ENCODE results near the gene RARS2.

Gene RARS2

GRCh38 chr6:87572883-87573282, 16.9 kb downstream of the RARS2 start:
- no peak for DNase-seq

DNA sequence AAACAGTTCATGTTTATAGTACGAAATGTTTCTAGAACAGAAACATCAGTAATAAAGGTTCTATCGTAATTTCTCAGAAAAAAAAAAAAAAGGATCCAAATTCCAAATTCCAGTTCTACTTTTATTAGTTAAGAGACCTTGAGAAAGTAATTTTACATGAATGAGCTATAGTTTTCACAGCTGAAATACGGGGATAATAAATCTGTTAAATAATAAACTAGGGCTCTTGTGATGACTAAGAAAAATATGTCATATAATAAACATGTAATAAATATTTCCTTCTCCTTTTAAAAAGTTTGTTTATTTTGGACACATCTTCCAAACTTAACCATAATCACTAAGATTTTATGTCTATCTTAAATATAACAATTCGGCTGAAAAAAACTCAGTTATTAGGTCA, 17.8 kb downstream of the RARS2 start:
- no peak for DNase-seq

DNA sequence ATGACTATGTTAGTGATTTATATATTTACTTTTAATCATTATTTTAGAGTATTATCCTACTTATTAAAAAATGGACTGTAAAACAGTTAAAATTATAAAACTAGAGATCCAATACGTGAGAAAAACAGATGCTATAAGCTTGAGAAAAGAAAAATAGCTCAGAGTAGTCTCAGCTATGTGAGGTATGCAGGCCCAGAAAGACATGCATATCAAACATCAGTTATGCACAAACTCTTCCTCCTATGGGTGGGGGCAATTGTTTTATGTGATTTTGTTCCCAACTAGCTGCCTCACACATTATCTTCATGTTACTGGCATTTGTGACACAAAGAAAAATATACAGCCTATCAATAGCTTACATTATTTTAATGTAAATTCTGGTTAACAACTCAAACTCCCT, 28.8 kb downstream of the RARS2 start:
- no peak for DNase-seq

DNA sequence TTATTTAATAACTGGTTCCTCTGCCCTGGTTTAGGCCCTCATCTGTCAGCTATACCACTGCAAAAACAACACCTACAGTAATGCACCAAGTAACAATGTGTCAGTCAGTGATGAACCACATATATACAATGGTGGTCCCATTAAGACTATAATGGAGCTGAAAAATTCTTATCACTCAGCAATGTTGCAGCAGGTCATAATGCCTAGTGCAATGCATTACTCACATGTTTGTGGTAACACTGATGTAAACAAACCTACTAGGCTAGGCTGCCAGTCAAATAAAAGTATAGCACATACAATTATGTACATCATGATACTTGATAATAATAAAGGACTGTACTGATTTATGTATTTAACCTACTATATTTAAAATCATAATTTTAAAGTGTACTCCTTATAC, 31.3 kb downstream of the RARS2 start:
- no peak for DNase-seq

DNA sequence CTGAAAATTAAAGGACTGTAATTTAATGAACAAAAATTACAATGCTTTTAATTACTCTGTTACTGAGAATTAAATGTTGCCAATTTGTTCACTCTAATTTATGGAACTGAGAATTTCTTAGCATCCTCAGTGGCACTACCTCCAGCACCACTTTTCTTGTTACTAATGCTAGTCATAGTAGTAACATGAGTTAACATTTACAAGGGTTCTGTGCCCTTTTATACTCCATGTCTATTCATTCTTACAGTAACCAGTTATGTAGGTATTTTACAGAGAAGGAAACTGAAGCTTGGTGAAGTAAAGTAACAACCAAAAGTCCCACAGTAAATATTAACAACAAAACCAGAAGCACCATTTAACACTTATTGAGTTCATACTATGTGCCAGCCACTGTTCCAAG, 34.3 kb downstream of the RARS2 start:
- no peak for DNase-seq

- no peak for DNase-seq
These were observed 36.5 kb downstream of the RARS2 start for GRCh38 chr6:87553159-87553765.

- DNase-seq: no peak
These were observed 38.0 kb downstream of the RARS2 start for GRCh38 chr6:87551799-87552198.

DNA sequence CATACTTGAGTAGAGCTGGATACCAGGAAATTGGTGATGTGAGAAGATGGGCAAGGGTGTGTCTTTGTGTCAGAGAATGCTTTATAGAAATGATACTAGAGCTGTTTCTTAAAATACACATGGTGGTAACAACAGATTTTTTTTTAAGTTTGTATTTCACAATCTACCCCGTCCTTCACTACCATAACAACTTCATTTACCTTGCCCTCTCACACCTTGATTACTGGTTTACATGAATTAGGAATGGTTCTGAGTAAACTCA, 45.4 kb downstream of the RARS2 start:
- no peak for DNase-seq

DNA sequence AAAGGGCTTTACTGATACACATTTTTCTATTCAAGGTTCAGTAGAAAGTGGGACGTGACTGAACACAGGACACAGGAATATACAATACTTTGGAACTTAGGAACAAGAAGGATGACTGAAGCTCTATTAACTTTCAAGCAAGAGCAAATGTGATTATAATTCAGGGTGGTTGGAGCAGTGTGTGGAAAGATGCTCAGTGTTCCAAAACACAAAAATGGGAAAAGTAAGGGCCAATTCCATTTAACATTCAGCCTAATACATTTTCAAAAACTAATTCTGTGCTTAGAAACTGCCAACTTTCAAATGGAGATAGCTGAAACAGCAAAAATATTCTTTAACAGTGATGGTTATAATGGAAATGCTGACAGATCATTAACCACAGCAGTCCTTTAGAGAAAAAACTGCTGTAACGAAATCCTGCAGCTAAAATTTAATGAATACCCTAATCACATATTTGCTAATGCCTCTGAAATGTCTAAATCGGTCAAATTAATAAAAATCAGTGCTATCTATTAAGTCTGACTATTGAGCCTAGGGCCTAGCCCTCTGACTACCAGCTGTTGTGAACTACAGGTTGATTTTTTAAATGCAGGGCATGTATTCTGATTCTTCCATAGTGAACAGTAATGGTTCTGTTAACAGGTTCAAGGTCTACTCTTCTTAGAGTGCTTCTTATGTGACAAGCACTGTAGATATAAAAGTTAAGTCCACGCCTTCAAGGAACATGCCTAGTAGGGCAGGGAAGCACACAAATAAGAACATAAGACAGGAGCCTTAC, 45.9 kb downstream of the RARS2 start:
- DNase-seq: no peak

- no peak for DNase-seq
These were observed 48.0 kb downstream of the RARS2 start for GRCh38 chr6:87541744-87542143.

GRCh38 chr6:87541041-87541440, 48.7 kb downstream of the RARS2 start:
- DNase-seq: no peak

DNA sequence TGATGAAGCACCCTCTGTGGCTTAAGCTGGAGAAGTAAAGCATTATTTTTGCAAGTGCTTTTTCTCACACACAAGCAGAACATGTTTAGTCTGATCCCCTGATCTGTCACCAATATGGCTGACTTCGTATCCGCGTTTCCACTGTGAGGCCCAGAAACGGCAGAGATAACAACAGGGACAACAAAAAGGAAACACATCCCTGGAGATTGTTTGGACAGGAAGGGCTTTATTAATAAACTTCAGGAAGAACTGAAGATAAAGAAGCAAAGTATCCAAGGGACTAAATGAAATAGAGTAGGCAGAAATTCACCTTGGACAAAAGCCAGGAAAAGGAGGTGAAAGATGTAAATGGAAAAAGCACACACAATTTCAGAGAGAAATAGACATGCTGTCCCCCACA, 49.2 kb downstream of the RARS2 start:
- DNase-seq: no peak

DNA sequence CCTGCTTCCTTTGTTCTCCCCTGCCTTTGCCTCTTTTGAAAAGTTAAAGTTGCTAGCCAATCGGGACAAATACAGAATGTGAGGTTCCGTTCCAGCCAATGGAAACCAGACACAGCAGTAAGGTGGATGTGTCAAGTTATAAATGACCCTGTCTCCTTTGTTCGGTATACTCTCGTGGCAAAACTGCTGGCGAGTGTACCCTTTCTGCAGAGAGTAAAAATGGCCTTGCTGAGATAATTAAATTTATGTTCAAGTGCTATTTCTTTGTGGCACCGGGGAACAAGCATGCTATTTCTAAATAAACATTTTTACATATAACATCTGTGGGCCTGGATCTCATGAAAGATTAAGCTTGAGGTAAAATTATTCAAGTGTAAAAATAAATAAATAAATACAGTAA, 50.2 kb downstream of the RARS2 start:
- no peak for DNase-seq

DNA sequence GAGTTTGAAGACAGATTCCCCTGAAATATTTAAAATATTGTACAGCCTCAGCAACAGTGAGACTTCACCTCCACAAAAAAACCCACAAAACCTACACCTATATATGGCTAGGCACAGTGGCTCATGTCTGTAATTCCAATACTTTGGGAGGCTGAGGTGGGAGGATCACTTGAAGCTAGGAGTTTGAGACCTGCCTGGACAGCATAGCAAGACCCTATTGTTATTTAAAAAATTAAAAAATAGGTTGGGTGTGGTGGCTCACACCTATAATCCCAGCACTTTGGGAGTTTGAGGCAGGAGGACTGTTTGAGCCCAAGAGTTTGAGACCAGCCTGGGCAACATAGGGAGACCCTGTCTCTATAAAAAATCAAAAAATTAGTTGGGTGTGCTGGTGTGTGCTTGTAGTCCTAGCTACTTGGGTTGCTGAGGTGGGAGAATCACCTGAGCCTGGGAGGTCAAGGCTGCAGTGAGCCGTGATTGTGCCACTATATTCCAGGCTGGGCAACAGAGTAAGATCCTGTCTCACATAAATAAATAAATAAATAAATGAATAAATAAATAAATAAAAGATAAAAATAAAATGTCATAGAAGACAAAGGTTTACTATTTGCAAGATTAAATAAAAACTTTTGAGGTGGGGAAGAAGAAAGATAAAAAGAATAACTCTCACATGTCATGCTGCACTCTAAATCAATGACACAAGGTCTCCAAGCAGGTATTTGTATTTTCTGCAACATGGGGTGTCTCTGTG, 51.1 kb downstream of the RARS2 start:
- no peak for DNase-seq

DNA sequence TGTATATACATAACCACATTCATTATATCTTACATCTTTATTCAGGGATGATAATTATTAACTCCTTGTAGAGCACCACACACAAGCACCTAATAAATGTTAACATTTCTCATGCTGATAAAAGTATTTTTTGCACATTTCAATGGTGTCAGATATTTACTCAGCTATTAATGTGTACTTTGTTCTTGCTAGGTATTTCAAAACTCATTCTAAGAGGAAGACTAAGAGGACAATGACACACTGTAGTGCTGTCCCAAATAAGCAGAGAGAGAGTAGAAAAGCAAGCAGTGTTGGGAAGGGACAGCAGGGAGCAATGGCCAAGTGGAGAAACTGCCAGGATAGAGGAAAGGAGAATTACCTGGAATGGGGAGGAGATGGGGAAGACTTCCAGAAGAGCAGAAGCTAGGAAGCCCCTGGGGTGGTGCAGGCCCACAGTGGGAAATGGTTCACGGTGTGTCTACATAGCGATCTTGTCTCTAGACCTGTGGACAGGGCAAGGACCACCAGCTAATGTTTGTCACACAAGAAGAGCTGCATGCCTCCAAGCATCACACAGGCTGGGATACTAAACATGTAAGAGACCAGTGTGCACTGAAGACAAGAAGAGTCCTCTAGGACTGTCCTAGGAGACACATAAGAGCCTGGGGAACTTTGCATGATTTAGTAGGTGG, 55.3 kb downstream of the RARS2 start:
- no peak for DNase-seq

DNA sequence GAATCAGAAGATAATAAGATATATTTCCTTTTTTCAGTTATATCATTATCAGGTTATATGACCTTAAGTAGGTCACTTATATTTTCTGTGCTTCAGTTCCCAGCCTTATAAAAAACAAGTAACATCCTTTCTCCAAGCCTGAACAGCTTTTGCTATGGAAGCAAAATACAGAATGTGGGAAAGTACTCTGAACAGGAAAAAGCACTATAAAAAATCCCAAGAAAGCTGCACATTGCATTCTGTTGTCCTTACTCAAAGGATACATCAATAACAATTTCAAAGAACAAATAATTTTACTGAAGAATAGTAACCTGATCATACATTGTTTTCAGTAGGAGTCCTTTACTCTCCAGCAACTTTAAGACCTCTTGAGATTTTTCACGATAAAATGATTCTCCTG, 60.6 kb downstream of the RARS2 start:
- no peak for DNase-seq

DNA sequence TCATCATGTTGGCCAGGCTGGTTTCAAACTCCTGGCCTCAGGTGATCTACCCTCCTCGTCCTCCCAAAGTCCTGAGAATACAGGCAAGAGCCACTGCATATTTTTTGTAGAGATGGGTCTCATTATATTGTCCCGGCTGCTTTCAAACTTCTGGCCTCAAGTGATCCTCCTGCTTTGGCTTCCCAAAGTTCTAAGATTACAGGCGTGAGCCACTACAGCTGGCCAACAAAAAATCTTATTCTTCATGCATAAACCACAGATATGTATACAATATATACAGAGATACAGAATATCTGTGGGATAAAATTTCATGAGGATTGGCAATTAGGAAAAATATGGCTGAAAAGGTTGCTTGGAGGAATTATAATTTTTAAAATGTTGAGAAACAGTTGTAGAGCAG, 67.1 kb downstream of the RARS2 start:
- DNase-seq: no peak

DNA sequence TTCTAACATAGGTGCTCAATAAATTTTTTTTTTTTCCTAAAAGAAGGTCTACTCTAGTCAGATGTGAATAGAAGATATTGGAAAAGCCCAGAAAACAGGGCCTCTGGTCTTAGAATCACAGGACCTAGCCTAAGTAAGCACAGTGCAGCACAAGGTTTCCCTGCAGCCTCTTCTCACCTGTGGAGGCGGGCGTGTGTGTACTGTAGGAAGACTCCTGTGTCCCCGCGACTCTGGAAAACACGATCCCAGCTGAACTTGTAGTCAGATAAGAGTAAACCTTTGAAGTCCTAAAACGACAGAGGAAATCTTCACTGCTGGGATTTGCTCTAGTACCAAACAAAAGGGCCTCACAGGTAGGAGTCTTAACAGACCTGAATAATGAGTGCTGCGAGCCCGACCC, 71.3 kb downstream of the RARS2 start:
- no peak for DNase-seq

DNA sequence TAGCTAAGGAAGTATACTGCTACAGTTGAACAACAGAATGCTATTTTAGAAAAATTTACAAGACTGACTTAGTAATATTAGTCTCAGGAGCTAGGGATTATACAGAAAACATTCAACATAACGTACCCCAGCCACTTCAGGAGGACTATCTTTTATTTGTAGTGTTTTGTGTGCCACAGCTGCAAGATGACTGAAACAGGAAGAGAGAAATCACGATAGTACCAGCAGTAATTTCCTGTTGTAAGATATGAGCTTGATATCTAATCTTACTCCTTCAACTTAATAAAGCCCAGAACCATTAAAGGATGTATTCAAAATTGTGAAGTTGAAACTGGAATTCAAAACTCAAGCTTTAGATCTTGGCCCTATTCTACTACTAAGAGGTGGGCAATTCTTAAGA, 75.0 kb downstream of the RARS2 start:
- DNase-seq: no peak

DNA sequence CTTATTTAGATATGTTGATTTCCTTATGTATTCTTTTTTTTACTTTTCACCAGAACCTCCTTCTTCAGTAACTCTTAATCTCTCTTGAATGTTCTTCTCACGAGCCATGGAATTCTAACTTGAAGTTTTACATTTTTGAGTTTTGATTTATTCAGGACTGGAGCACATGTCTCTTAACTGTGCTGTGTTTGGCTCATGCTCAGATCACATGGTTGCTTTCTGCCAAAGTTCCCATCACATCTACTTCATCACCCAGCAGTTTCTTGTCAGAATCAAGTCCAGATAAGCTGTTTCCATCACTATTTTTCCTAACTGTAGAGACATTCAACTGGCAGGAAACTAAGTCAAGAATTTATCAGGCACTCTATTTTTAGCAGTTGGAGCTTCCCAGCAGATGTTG, 85.3 kb downstream of the RARS2 start:
- DNase-seq: no peak

DNA sequence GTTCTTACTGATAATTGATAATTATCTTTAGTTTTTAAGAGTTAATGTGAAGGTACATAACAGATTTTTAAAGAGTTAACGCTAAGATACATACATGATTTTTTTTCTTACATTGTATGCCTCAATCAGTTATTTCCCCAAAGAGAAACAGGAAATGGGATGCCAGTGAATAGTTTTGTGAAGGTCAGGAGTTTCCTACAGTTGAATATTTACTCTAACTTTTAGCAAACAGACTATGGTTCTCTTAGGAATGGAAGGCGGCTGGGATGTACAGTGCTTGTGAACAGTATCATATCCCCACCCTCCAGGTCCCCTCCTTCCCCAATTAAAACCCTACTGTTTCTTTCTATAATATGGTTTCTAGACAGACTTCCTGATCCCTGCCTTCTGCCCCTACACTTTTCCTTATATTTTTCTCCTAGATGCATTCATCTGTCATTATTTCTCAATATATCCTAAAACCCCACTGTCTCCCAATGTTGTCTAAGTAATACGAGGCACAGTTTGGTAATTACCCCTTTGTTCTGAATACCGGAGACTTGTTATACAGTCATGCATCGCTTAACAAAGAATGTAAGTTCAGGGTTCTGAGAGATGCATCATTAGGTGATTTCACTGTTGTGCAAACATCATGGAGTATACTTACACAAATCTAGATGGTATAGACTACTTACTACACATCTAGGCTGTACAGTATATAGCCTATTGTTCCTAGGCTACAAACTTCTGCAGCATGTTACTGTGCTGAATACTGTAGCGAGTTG, 87.8 kb downstream of the RARS2 start:
- DNase-seq: no peak

DNA sequence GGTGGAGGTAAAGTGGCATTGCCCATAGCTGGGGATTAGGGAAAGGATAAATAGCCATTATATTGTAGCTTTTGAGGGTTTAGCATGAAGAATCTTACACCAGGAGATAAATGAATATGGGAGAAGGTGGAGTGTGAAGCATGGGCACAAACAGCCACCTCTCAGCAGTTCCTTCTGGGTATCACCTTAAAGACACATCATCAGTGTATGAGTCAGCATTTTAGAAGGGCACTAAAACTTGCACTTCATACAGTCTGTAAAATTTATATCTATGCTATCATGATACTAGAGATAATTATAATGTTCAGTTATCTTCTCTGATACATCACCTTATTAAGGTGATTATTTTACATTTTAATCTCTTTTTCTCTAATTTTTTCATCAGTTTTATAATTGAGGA, 91.7 kb downstream of the RARS2 start:
- DNase-seq: no peak

DNA sequence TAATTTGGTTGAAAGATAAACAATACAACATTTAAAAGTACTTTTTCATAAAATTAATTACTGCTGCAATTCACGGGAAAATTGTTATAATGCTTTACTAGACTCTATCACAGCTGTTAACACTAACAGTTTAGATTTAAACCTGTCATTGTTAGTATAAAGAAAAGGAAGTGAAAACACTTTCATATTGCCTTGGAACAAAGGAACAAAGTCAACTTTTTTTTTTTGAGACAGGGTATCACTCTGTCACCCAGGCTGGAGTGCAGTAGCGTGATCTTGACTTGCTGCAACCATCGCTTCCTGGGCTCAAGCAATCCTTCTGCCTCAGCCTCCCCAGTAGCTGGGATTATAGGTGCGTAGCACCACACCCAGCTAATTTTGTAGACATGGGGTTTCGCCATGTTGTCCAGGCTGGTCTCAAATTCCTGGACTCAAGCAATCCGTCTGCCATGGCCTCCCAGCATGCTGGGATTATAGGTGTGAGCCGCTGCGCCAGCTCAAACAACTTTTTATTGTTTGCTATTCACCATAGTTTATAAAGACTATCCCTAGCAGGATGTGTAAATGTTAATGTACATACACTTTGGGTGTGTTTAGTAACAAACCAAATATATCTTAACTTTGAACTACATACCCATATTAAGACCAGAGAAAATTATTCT, 94.9 kb downstream of the RARS2 start:
- no peak for DNase-seq
